Activated naive CD8-positive, alpha-beta T cell treated with anti-CD3 and anti-CD28 coated beads, Interleukin-2, amount 10 ng/mL, durations not matched to agents 7 days and 5 days (primary cell): Measurements from ENCODE around the gene IMPA2. TPM values are rescaled to one million over a fixed set of nuclear protein-coding genes. Genes with fewer than 3 reads are reported as not detected.
A peak's percentile ranks its signal among the peaks of the same experiment; 100 is the strongest.

Experiments
- ATAC-seq: fragments of 150-1000 bp; cut with Tn5 transposase; one replicate; pipeline ENCODE4 v1.10.0; 2021; ENCODE audit warnings: low read depth, moderate library complexity
- POLR2A ChIA-PET: fragments of 350-600 bp; sonication (Branson Sonifier 250); formaldehyde crosslinking; loops from one replicate; lab custom pipeline; 2021; ENCODE audit warnings: antibody characterized with exemption; lab: Charles Lee
- DNase-seq: peaks from one replicate; pipeline ENCODE4 v3.0.0; 2021
- H3K27ac Mint-ChIP-seq: one replicate; pipeline ENCODE4 v1.8.0; 2022; ENCODE audit warnings: mild to moderate bottlenecking, mixed read lengths
- H3K27me3 Mint-ChIP-seq: one replicate; pipeline ENCODE4 v1.8.0; 2022; ENCODE audit warnings: mild to moderate bottlenecking, moderate library complexity, mixed read lengths
- H3K36me3 Mint-ChIP-seq: one replicate; pipeline ENCODE4 v1.8.0; 2021; ENCODE audit warnings: mild to moderate bottlenecking, mixed read lengths
- H3K4me1 Mint-ChIP-seq: one replicate; pipeline ENCODE4 v1.8.0; 2021; ENCODE audit warnings: mixed read lengths
- H3K4me3 Mint-ChIP-seq: one replicate; pipeline ENCODE4 v1.8.0; 2022; ENCODE audit warnings: mild to moderate bottlenecking, moderate library complexity, mixed read lengths
- H3K9me3 Mint-ChIP-seq: one replicate; pipeline ENCODE4 v1.8.0; 2021; ENCODE audit warnings: mixed read lengths
- total RNA-seq, 2 experiments: library from RNA; stranded (reverse); gene quantifications; one replicate each; pipeline ENCODE4 v1.2.3, GENCODE V29; 2021

IMPA2 gene
- total RNA-seq, 2 experiments from 2014 or later, result 12.5 to 15.4 TPM

DNA sequence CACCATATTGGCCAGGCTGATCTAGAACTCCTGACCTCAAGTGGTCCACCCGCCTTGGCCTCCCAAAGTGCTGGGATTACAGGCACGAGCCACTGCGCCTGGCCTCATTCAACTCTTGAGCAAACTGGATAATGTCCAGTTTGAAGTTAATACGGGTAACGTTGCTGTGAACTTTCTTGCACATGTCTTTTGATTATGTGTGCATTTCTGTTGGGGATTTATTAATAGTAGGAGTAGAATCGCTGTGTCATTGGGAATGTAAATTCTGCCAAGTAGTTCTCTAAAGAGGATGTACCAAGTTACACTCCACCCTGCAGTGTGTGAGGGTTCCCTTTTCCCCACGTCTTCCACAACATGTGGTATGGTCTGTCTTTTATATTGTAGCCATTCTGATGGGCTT is 6.2 kb downstream of the IMPA2 start:
- Mint-ChIP-seq H3K4me3 (no peak overlapping the region), H3K27ac (no peak overlapping the region), H3K27me3 (peaks cover 4% of the 10 kb centered on the region), H3K36me3 (no peaks in the 10 kb centered on the region), H3K9me3 (no peaks in the 10 kb centered on the region), H3K4me1 (peaks cover 4% of the 10 kb centered on the region)
- ATAC-seq (no peak), DNase-seq (no peak)
- POLR2A ChIA-PET, result no interaction called here

DNA sequence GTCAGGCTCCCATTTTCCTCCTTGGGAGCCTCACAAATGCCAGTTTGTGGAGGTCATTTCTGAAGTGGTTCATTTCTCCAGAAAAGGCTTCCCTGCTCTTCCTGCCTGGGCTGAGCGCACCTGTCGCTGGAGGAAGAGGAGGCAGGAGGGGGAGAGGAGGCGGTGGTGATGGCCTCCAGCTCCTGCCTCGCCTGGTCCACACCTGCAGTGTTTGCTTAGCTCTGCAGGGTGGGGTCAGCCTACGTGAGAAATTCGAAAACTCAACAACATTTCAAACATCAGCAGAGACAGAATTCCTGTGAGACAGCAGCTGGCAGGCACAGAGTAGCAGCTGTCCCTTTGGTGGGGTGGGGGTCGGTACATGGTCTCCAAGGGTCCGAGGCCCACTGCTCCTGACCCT is 7.9 kb downstream of the IMPA2 start:
- H3K9me3 Mint-ChIP-seq, result no peaks in the 10 kb centered on the region
- H3K36me3 Mint-ChIP-seq, result no peaks in the 10 kb centered on the region
- no peak overlapping the region for H3K27ac Mint-ChIP-seq
- no peak overlapping the region for H3K4me3 Mint-ChIP-seq
- ATAC-seq (no peak), DNase-seq (no peak)
- no peaks in the 10 kb centered on the region for H3K27me3 Mint-ChIP-seq
- H3K4me1 Mint-ChIP-seq, result no peaks in the 10 kb centered on the region
- POLR2A ChIA-PET, result no interaction called here

DNA sequence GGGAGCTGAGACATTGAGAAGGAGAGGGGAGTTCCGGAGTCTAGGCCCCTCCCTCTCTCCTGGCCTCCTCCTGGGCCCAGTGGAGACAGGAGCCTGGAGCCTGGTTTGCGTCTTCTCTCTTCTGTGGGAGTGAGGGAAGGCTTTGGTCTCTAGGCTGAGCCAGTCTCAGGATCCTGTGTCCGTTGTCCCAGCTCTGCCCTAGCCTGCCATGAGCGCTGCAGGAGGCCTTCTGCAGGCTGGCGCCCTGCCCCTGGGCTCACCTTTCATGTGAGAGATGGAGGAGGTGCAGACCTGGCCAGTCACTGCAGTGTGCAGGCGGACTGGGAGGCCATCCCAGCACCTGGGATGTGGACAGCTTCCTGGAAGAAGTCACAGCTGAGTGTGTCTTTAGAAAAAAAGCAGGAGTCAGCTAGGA is 8.7 kb downstream of the IMPA2 start:
- Mint-ChIP-seq H3K9me3 (no peaks in the 10 kb centered on the region), H3K27me3 (no peaks in the 10 kb centered on the region), H3K36me3 (no peaks in the 10 kb centered on the region), H3K4me3 (no peak overlapping the region), H3K27ac (no peak overlapping the region), H3K4me1 (no peaks in the 10 kb centered on the region)
- POLR2A ChIA-PET, result no interaction called here
- DNase-seq (no peak), ATAC-seq (no peak)

DNA sequence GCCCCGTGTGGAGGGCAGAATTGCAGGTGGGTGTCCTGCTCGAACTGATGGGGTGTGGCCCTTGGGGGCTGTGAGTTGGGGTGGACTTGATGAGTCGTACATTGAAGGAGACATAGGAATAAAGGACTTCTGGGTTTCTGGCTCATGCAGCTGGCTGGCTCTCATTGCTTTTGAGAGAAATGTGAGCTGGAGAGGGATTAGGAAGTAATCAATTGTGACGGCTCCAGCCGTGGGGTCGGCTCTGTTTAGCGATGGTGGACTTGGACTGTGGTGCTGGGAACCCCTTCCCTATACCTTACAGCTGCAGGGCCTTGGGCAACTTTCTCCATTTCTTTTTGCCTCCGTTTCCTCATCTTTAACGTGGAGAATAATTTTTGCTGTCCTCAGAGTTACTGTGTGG is 9.2 kb downstream of the IMPA2 start:
- DNase-seq, result no peak
- peaks cover 4% of the 10 kb centered on the region for H3K4me1 Mint-ChIP-seq
- no peaks in the 10 kb centered on the region for H3K27me3 Mint-ChIP-seq
- H3K9me3 Mint-ChIP-seq, result no peaks in the 10 kb centered on the region
- H3K27ac Mint-ChIP-seq, result no peak overlapping the region
- no peak overlapping the region for H3K4me3 Mint-ChIP-seq
- POLR2A ChIA-PET, result no interaction called here
- no peaks in the 10 kb centered on the region for H3K36me3 Mint-ChIP-seq
- ATAC-seq, result no peak

DNA sequence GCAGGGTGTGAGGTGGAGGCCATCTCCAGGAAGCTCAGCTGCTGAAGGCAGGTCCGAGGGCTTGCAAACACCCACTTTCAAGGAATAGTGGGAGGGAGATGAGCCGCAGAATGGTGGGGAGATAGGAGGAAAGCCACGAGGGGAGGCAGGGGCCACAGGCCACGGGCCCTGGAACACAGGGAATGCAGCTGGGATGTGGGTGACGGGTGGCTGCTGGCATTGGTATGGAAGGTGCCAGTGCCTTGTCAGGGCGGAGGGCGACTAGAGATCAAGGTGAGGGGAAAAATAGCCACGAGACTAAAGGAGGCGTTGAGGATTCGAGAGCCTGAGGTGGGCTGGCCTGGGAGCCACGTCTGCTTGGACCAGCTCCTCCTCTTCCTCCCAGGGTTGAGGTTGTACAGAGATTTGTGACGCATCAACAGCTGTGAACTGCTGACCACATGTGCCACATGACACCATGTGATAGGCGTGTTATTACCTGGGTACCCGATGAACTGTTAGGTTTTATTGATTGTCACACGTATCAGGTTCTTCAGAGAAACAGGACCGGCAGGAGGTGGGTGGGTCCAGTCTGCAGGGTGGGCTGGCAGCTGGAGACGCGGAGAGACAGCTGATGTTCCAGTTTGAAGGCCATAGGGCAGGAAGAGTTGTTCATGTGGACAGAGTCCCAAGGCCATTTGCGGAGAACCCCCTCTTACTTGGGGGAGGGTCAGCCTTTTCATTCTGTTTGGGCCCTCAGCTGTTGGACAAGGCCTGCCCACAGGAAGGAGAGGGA is 9.9 kb downstream of the IMPA2 start:
- H3K27me3 Mint-ChIP-seq, result no peaks in the 10 kb centered on the region
- POLR2A ChIA-PET, result interaction anchor here (0.6 to 0.9 kb wide), 2 partner anchors 9 to 31 kb away, joined by 3 to 4 read pairs; no protein-coding TSS in a partner anchor
- ATAC-seq, result no peak
- H3K4me1 Mint-ChIP-seq, result peaks cover 9% of the 10 kb centered on the region
- H3K9me3 Mint-ChIP-seq, result no peaks in the 10 kb centered on the region
- no peak overlapping the region for H3K4me3 Mint-ChIP-seq
- no peak for DNase-seq
- no peaks in the 10 kb centered on the region for H3K36me3 Mint-ChIP-seq
- H3K27ac Mint-ChIP-seq, result no peak overlapping the region

DNA sequence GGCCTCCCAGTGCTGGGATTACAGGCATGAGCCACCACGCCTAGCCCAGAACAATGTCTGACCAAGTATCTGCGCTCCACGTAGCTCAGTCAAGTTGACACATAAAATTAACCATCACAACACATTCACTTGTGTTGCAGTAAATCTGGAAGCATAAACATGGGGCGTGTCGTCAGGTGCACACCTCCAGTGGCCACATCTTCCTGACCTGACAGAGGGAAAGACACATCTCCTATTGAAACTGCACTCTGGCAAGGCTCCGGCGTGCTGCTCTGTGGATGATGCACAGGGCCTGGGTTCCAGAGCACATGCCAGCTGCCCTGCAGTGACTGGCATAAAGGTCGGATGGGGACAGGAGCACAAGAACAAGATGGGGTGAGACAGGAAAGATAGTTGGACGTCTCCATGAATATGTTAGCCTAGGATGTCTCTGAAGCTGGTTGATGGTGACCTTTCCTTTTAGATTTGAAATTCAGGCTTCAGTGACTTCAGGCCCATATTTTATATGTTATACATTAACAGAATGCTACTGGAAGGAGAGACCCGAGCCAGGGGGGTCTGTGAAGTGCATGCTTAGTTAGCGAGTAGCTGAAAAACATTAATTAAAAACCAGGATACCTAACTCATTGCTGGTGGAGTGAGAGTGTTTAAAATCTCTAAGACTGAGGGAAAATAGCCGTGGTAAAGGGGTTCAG is 10.9 kb downstream of the IMPA2 start:
- ATAC-seq (no peak), DNase-seq (no peak)
- POLR2A ChIA-PET, result interaction anchor here (0.6 to 0.9 kb wide), 3 partner anchors 10 to 326 kb away, joined by 3 to 4 read pairs (median 4); no protein-coding TSS in a partner anchor
- Mint-ChIP-seq H3K36me3 (no peaks in the 10 kb centered on the region), H3K4me3 (no peak overlapping the region), H3K9me3 (no peaks in the 10 kb centered on the region), H3K4me1 (peaks cover 9% of the 10 kb centered on the region), H3K27ac (no peak overlapping the region), H3K27me3 (no peaks in the 10 kb centered on the region)

DNA sequence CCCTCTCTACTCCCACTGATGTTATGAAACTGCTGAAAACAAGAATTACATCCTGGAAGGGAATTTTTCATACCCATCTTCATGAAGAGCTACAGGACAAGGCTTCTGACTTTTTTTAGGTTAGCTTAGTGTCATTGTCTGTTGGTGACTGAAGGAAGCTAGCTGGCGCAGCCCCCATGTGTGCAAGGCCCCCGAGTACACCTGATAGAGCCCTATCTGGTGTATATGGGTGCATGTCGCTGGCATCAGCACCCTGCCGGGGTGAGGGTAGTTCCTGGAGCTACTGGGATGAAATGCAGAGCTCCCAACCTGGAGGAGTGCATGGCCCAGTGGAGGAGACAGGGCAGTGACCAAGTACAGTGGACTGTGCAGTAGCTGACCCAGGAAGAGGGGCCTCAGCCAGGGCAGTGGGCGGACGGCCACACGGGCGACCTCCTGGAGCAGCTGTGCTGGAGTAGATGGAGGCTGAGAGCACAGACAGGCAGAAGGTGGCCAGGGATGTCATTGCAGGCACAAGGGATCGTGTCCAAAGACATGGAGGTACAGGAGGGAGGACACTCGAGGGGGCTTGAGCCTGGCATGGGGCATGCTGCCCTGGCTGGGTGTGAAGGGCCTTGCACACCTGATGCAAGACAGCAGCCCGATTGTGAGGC is 12.1 kb downstream of the IMPA2 start:
- Mint-ChIP-seq H3K9me3 (no peaks in the 10 kb centered on the region), H3K4me3 (no peak overlapping the region), H3K27ac (no peak overlapping the region), H3K36me3 (no peaks in the 10 kb centered on the region), H3K27me3 (no peaks in the 10 kb centered on the region), H3K4me1 (peaks cover 9% of the 10 kb centered on the region)
- POLR2A ChIA-PET, result no interaction called here
- ATAC-seq, result no peak
- DNase-seq, result no peak

DNA sequence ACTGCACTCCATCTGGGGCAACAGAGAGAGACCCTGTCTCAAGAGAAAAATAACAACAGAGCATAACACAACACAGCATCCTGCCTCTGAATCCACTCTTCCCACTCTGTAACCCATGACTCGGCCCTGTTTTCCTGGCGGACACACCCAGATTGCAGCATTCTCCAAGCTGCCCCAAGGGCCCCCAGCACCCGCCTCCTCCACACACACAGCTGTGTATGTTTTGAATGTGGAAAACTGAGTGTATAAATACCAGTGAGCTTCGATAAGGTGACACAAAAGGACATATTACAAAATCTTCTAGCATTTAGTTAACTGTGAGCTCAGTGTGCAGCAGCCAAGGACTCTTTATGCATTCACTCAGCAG is 13.0 kb downstream of the IMPA2 start:
- Mint-ChIP-seq H3K27me3 (no peaks in the 10 kb centered on the region), H3K36me3 (no peaks in the 10 kb centered on the region), H3K27ac (no peak overlapping the region), H3K4me1 (peaks cover 9% of the 10 kb centered on the region), H3K9me3 (no peaks in the 10 kb centered on the region), H3K4me3 (no peak overlapping the region)
- ATAC-seq (no peak), DNase-seq (no peak)
- POLR2A ChIA-PET, result interaction anchor here (1.0 kb wide), 1 partner anchor 13 kb away, joined by 3 read pairs; the partner anchor contains the start of gene IMPA2

DNA sequence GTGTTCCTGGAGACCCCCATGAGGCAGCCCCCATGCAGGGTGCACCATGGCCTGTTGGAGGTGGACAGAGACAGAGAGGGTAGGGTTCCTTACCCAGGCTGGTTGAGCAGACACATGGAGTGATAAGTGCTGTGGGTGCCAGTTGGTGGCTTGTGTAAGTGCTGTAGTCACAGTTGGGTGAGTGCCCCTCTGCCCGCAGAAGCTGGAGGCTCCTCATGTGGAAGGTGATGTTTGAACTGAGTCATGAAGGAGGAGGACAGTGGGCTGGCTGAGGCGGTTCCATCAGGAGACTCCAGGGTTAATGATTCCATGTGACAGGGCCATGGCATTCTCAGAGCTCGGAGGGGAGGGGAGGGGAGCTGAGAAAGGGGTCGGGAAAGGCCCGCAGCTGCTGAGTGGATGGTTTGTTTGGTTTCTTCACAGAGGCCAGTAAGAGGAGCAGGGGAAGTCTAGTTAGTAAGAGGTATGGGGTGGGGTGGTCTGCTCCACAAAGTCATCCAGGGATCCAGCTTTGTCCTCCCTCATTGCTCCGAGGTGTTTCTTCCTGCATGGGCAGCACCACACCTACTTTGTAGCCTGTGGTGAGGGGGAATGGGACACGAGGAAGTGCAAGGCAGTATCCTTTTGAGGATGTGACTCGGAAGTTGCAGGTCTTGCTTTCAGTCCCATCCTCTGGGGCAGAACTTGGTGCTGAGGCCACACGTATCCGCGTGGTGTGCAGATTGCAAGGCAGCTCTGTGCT is 13.6 kb downstream of the IMPA2 start:
- ATAC-seq, result no peak
- no peak overlapping the region for H3K4me3 Mint-ChIP-seq

DNA sequence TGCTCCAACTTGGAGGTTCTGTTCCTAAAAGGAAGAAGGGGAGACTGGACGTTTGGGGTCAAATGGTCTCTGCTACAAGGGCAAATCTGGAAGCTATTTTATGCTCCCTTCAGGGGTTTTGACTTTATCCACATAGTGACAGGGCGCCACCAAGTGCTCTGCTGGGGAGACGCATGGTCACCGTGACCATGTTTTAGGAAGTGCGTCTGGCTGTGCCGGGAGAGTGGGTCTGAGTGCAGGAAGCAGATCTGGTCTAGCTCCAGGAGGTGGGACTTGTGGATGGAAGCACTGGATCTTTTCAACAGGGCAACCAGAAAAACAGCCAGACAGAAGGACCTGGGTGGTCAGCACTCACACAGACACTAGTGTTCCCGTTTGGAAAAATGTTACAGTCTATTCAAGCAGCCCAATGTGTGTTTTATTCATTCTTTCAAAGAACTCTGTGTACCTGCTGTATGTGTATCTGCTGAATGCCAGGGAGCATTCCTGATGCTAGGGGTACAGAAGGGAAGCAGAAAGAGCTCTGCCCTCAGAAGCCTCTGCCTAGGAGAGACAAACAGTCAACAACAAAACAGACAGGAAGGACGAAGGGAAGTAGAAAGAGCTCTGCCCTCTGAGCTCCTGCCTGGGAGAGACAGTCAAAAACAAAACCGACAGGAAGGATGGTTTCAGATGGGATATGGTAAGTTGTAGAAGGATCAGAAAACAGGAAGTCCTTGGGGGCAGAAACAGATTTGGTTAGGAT is 14.3 kb downstream of the IMPA2 start:
- Mint-ChIP-seq H3K4me3 (peak overlapping the region; percentile 56), H3K36me3 (no peaks in the 10 kb centered on the region), H3K27me3 (no peaks in the 10 kb centered on the region), H3K4me1 (peaks cover 9% of the 10 kb centered on the region), H3K9me3 (no peaks in the 10 kb centered on the region), H3K27ac (no peak overlapping the region)
- DNase-seq (peak; percentile 60), ATAC-seq (peak; percentile 84)
- POLR2A ChIA-PET, result interaction anchor here (1.5 kb wide), 1 partner anchor 58 kb away, joined by 5 read pairs; no protein-coding TSS in a partner anchor

More for the DNA sequence above, 13.6 kb downstream of the IMPA2 start:
- POLR2A ChIA-PET, result interaction anchor here (1.0 to 1.5 kb wide), 2 partner anchors 14 to 57 kb away, joined by 3 to 5 read pairs; partner anchors contain the start of gene IMPA2
- no peaks in the 10 kb centered on the region for H3K27me3 Mint-ChIP-seq
- DNase-seq, result no peak
- H3K9me3 Mint-ChIP-seq, result no peaks in the 10 kb centered on the region
- H3K27ac Mint-ChIP-seq, result no peak overlapping the region
- no peaks in the 10 kb centered on the region for H3K36me3 Mint-ChIP-seq
- H3K4me1 Mint-ChIP-seq, result peaks cover 9% of the 10 kb centered on the region

DNA sequence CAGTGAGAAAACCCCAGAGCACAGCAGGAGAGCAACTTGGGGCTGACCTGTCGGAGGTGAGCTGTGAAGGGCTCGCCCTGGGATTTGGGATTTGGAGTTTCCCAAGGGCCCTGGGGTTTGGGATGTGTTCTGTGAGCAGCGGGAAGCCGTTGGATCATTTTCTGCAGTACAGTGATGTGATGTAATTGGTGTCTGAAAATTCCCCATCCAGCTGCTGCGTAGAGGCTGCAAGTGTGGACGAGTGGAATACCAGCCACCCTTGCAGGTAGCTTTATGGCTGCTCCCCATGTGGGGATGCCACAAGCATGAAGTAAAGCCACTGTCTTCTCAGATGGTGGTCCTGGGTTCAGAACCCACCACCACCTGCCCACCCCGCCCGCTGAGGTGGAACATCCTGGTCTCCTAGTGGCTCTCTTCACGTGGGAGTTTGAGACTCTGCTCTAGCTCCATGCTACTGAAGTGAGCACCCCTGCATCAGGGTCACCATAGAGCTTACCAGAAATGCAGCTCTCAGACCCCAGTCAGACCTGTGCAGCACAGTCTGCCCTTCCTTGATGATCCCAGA is 15.0 kb downstream of the IMPA2 start:
- no peaks in the 10 kb centered on the region for H3K36me3 Mint-ChIP-seq
- H3K4me1 Mint-ChIP-seq, result peaks cover 9% of the 10 kb centered on the region
- ATAC-seq, result no peak
- H3K27ac Mint-ChIP-seq, result no peak overlapping the region
- H3K4me3 Mint-ChIP-seq, result no peak overlapping the region
- no peak for DNase-seq
- no peaks in the 10 kb centered on the region for H3K27me3 Mint-ChIP-seq
- POLR2A ChIA-PET, result interaction anchor here (1.5 kb wide), 1 partner anchor 59 kb away, joined by 5 read pairs; no protein-coding TSS in a partner anchor
- no peaks in the 10 kb centered on the region for H3K9me3 Mint-ChIP-seq

DNA sequence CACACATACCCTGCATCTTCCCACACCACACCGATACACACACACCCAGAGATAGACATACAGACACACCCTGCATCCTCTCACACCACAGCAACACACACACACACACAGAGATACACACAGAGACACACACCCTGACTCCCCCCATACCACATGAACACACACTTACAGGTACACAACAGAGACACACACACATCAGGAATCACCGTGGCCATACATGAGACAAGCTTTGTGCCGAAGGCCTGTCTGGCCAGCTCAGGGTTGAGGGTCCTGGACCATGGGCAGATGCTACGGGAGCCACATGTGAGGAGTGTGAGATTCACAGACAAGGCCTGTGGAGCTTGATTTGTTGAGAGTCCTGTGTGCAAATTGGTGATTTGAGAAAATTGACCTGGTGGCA is 15.6 kb downstream of the IMPA2 start:
- Mint-ChIP-seq H3K27ac (no peak overlapping the region), H3K4me3 (no peak overlapping the region), H3K9me3 (no peaks in the 10 kb centered on the region), H3K27me3 (no peaks in the 10 kb centered on the region), H3K4me1 (peaks cover 9% of the 10 kb centered on the region), H3K36me3 (no peaks in the 10 kb centered on the region)
- ATAC-seq, result no peak
- no peak for DNase-seq
- POLR2A ChIA-PET, result no interaction called here
